ENCODE data around the gene L3MBTL1.

DNA sequence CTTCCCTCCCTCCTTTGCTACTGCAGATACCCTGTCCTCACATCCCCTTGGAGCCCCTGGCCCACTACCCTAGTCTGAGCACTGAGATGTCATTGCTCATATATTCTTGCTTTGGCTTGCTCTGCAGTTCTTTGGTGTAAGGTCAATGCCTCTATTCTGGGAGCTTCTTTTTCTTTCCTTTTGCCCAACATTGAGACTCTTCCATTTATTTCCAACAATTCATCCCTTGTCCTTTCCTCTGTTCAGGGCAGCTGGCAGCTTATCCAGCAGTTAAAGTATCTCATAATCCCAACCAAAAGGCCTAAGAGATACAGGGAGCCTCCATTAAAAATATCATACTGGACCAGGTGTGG is 23.6 kb downstream of the L3MBTL1 start:
- no peak for TF ChIP-seq POLR2A (IDR thresholded peaks at IDR 0.05)
- TF ChIP-seq, protein P1, sequence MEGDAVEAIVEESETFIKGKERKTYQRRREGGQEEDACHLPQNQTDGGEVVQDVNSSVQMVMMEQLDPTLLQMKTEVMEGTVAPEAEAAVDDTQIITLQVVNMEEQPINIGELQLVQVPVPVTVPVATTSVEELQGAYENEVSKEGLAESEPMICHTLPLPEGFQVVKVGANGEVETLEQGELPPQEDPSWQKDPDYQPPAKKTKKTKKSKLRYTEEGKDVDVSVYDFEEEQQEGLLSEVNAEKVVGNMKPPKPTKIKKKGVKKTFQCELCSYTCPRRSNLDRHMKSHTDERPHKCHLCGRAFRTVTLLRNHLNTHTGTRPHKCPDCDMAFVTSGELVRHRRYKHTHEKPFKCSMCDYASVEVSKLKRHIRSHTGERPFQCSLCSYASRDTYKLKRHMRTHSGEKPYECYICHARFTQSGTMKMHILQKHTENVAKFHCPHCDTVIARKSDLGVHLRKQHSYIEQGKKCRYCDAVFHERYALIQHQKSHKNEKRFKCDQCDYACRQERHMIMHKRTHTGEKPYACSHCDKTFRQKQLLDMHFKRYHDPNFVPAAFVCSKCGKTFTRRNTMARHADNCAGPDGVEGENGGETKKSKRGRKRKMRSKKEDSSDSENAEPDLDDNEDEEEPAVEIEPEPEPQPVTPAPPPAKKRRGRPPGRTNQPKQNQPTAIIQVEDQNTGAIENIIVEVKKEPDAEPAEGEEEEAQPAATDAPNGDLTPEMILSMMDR (IDR thresholded peaks at IDR 0.05), result no peak

Measured in right lobe of liver (tissue), 4 donors.